ENCODE measurements around the gene FBXO11.

Gene FBXO11

GRCh38 chr2:47888581-47889280, 17.6 kb downstream of the FBXO11 start:
- TF ChIP-seq SPI1 (IDR thresholded peaks at IDR 0.05; ENCODE audit: low read depth, low read length) = no peak
- TF ChIP-seq POU2F2 (IDR thresholded peaks at IDR 0.05; ENCODE audit: low read depth, low read length) = no peak
- no peak for TF ChIP-seq PAX5 (IDR thresholded peaks at IDR 0.05; ENCODE audit: insufficient read depth, low read length, severe bottlenecking)
- TF ChIP-seq POLR2A (IDR thresholded peaks at IDR 0.05; ENCODE audit: low read depth, low read length) = no peak
- no peak for TF ChIP-seq POLR2AphosphoS5 (IDR thresholded peaks at IDR 0.05; ENCODE audit: low read depth, low read length)
- no peak for TF ChIP-seq TAF1 (IDR thresholded peaks at IDR 0.05; ENCODE audit: low read depth, low read length)
- FAIRE-seq (peak; percentile 55), DNase-seq (ENCODE audit: insufficient read length, low spot score) (no peak)

- DNase-seq (ENCODE audit: insufficient read length, low spot score) = no peak
- no peak for TF ChIP-seq POU2F2 (IDR thresholded peaks at IDR 0.05; ENCODE audit: low read depth, low read length)
- TF ChIP-seq TAF1 (IDR thresholded peaks at IDR 0.05; ENCODE audit: low read depth, low read length) = no peak
- no peak for TF ChIP-seq POLR2AphosphoS5 (IDR thresholded peaks at IDR 0.05; ENCODE audit: low read depth, low read length)
- no peak for TF ChIP-seq POLR2A (IDR thresholded peaks at IDR 0.05; ENCODE audit: low read depth, low read length)
- TF ChIP-seq PAX5 (IDR thresholded peaks at IDR 0.05; ENCODE audit: insufficient read depth, low read length, severe bottlenecking) = no peak
- FAIRE-seq = no peak
These were observed 29.4 kb downstream of the FBXO11 start for GRCh38 chr2:47876912-47877311.

GRCh38 chr2:47872941-47873340, 33.4 kb downstream of the FBXO11 start:
- DNase-seq (ENCODE audit: insufficient read length, low spot score) (no peak), FAIRE-seq (no peak)
- TF ChIP-seq POU2F2 (IDR thresholded peaks at IDR 0.05; ENCODE audit: low read depth, low read length) = no peak
- no peak for TF ChIP-seq TAF1 (IDR thresholded peaks at IDR 0.05; ENCODE audit: low read depth, low read length)
- no peak for TF ChIP-seq SPI1 (IDR thresholded peaks at IDR 0.05; ENCODE audit: low read depth, low read length)
- no peak for TF ChIP-seq POLR2AphosphoS5 (IDR thresholded peaks at IDR 0.05; ENCODE audit: low read depth, low read length)
- TF ChIP-seq PAX5 (IDR thresholded peaks at IDR 0.05; ENCODE audit: insufficient read depth, low read length, severe bottlenecking) = no peak
- TF ChIP-seq POLR2A (IDR thresholded peaks at IDR 0.05; ENCODE audit: low read depth, low read length) = no peak

GRCh38 chr2:47870641-47871540, 35.4 kb downstream of the FBXO11 start:
- TF ChIP-seq POLR2A (IDR thresholded peaks at IDR 0.05; ENCODE audit: low read depth, low read length) = no peak
- no peak for TF ChIP-seq SPI1 (IDR thresholded peaks at IDR 0.05; ENCODE audit: low read depth, low read length)
- no peak for DNase-seq (ENCODE audit: insufficient read length, low spot score)
- FAIRE-seq = no peak

GRCh38 chr2:47869859-47870595, 36.3 kb downstream of the FBXO11 start:
- no peak for DNase-seq (ENCODE audit: insufficient read length, low spot score)
- FAIRE-seq = no peak
- TF ChIP-seq PAX5 (IDR thresholded peaks at IDR 0.05; ENCODE audit: insufficient read depth, low read length, severe bottlenecking) = no peak
- TF ChIP-seq SPI1 (IDR thresholded peaks at IDR 0.05; ENCODE audit: low read depth, low read length) = no peak
- no peak for TF ChIP-seq POU2F2 (IDR thresholded peaks at IDR 0.05; ENCODE audit: low read depth, low read length)
- no peak for TF ChIP-seq TAF1 (IDR thresholded peaks at IDR 0.05; ENCODE audit: low read depth, low read length)
- no peak for TF ChIP-seq POLR2A (IDR thresholded peaks at IDR 0.05; ENCODE audit: low read depth, low read length)

GRCh38 chr2:47868611-47869352, 37.5 kb downstream of the FBXO11 start:
- DNase-seq (ENCODE audit: insufficient read length, low spot score) = no peak
- TF ChIP-seq SPI1 (IDR thresholded peaks at IDR 0.05; ENCODE audit: low read depth, low read length) (no peak), POLR2A (IDR thresholded peaks at IDR 0.05; ENCODE audit: low read depth, low read length) (no peak), POU2F2 (IDR thresholded peaks at IDR 0.05; ENCODE audit: low read depth, low read length) (no peak), POLR2AphosphoS5 (IDR thresholded peaks at IDR 0.05; ENCODE audit: low read depth, low read length) (no peak)
- FAIRE-seq = no peak

- TF ChIP-seq POU2F2 (IDR thresholded peaks at IDR 0.05; ENCODE audit: low read depth, low read length) (no peak), POLR2AphosphoS5 (IDR thresholded peaks at IDR 0.05; ENCODE audit: low read depth, low read length) (no peak), PAX5 (IDR thresholded peaks at IDR 0.05; ENCODE audit: insufficient read depth, low read length, severe bottlenecking) (no peak), POLR2A (IDR thresholded peaks at IDR 0.05; ENCODE audit: low read depth, low read length) (no peak), SPI1 (IDR thresholded peaks at IDR 0.05; ENCODE audit: low read depth, low read length) (no peak), TAF1 (IDR thresholded peaks at IDR 0.05; ENCODE audit: low read depth, low read length) (no peak)
- DNase-seq (ENCODE audit: insufficient read length, low spot score) (no peak), FAIRE-seq (no peak)
These were observed 39.1 kb downstream of the FBXO11 start for GRCh38 chr2:47867205-47867604.

GRCh38 chr2:47864566-47864965, 41.7 kb downstream of the FBXO11 start:
- no peak for FAIRE-seq

More at GRCh38 chr2:47864566-47864965, 41.7 kb downstream of the FBXO11 start:
- no peak for DNase-seq (ENCODE audit: insufficient read length, low spot score)
- TF ChIP-seq SPI1 (IDR thresholded peaks at IDR 0.05; ENCODE audit: low read depth, low read length) (no peak), TAF1 (IDR thresholded peaks at IDR 0.05; ENCODE audit: low read depth, low read length) (no peak), POLR2AphosphoS5 (IDR thresholded peaks at IDR 0.05; ENCODE audit: low read depth, low read length) (no peak), PAX5 (IDR thresholded peaks at IDR 0.05; ENCODE audit: insufficient read depth, low read length, severe bottlenecking) (no peak), POLR2A (IDR thresholded peaks at IDR 0.05; ENCODE audit: low read depth, low read length) (no peak), POU2F2 (IDR thresholded peaks at IDR 0.05; ENCODE audit: low read depth, low read length) (no peak)

Measured in GM12891 (cell line).